PC-9 (cell line): ENCODE results near the gene P4HA2. TPM values are rescaled to one million over a fixed set of nuclear protein-coding genes. Genes with fewer than 3 reads are reported as not detected.
A peak's percentile ranks its signal among the peaks of the same experiment; 100 is the strongest.

Source experiments
- Bru-seq: library from RNA; stranded (reverse); fragments of 400-500 nt; gene quantifications from one replicate; lab custom pipeline; 2021; lab: Mats Ljungman, UMichigan
- BruChase-seq, 2 experiments: library from RNA; stranded (reverse); fragments of 400-500 nt; gene quantifications; one replicate each; lab custom pipeline; 2021; lab: Mats Ljungman, UMichigan
- BruUV-seq: library from RNA; stranded (reverse); fragments of 400-500 nt; replicated peaks from 2 replicates; lab custom pipeline; 2021; lab: Mats Ljungman, UMichigan
- CTCF ChIA-PET: fragments of 300-600 bp; sonication (Branson Sonifier 250); formaldehyde crosslinking; loops from one replicate; lab custom pipeline; 2022; ENCODE audit warnings: antibody characterized with exemption; lab: Charles Lee
- POLR2A ChIA-PET: fragments of 300-600 bp; sonication (Branson Sonifier 250); formaldehyde crosslinking; loops from one replicate; lab custom pipeline; 2022; ENCODE audit warnings: antibody characterized with exemption; ENCODE audit not compliant: unreplicated experiment; lab: Charles Lee
- DNase-seq, 2 experiments: peaks; one replicate each; pipeline versions ENCODE4 v3.0.0 to v3.0.0-alpha.2; 2015 to 2022; ENCODE audit warnings: mixed read lengths in 1 of 2
- H2AFZ ChIP-seq: fragments of 200-600 bp; sonication (generic); 2 replicates; pipeline ENCODE4 v1.8.1; 2017; ENCODE audit warnings: antibody characterized with exemption
- H3F3A ChIP-seq: fragments of 200-600 bp; sonication (generic); 2 replicates; pipeline ENCODE4 v1.8.1; 2017; ENCODE audit warnings: antibody characterized with exemption, mild to moderate bottlenecking, low read depth; ENCODE audit not compliant: insufficient read depth
- H3K27ac ChIP-seq: fragments of 200-600 bp; sonication (generic); 2 replicates; pipeline ENCODE4 v1.6.1; 2016; ENCODE audit warnings: mixed run types
- H3K27me3 ChIP-seq: fragments of 200-600 bp; sonication (generic); 2 replicates; pipeline ENCODE4 v1.6.1; 2016; ENCODE audit warnings: low read depth, mixed run types; ENCODE audit not compliant: insufficient read depth
- H3K36me3 ChIP-seq: fragments of 200-600 bp; sonication (generic); 2 replicates; pipeline ENCODE4 v1.6.1; 2016; ENCODE audit warnings: low read depth, mixed run types
- H3K4me1 ChIP-seq: fragments of 200-600 bp; sonication (generic); replicated peaks from 2 replicates; pipeline ENCODE4 v1.6.1; 2016; ENCODE audit warnings: mixed run types; ENCODE audit not compliant: insufficient read depth
- H3K4me2 ChIP-seq: fragments of 200-600 bp; sonication (generic); 2 replicates; pipeline ENCODE4 v1.6.1; 2017; ENCODE audit warnings: mixed run types
- H3K4me3 ChIP-seq: fragments of 200-600 bp; sonication (generic); 2 replicates; pipeline ENCODE4 v1.6.1; 2016; ENCODE audit warnings: mixed run types
- H3K79me2 ChIP-seq: fragments of 200-600 bp; sonication (generic); 2 replicates; pipeline ENCODE4 v1.6.1; 2017; ENCODE audit warnings: low read depth, mixed run types
- H3K9me2 ChIP-seq: fragments of 200-600 bp; sonication (generic); 2 replicates; pipeline ENCODE4 v1.8.1; 2017; ENCODE audit warnings: mild to moderate bottlenecking; ENCODE audit not compliant: insufficient read depth
- H3K9me3 ChIP-seq: fragments of 200-600 bp; sonication (generic); 2 replicates; pipeline ENCODE4 v1.8.1; 2016; ENCODE audit warnings: low read depth; ENCODE audit not compliant: insufficient read depth
- H4K20me1 ChIP-seq: fragments of 200-600 bp; sonication (generic); 2 replicates; pipeline ENCODE4 v1.8.1; 2017; ENCODE audit not compliant: insufficient read depth
- CTCF ChIP-seq: fragments of 200-600 bp; sonication (generic); conservative IDR thresholded peaks from 2 replicates; pipeline ENCODE4 v1.6.1; 2017; ENCODE audit warnings: mixed run types, antibody characterized with exemption, mild to moderate bottlenecking, moderate library complexity
- EZH2 ChIP-seq: fragments of 200-600 bp; sonication (generic); IDR thresholded peaks from 2 replicates; pipeline ENCODE4 v1.8.0; 2017; ENCODE audit warnings: antibody characterized with exemption, low read depth
- intact Hi-C: fragments of 100-400 bp; cut with micrococcal nuclease; formaldehyde crosslinking; loops from one replicate; pipeline ENCODE4 v1.10.0; 2022; ENCODE audit not compliant: unreplicated experiment
- long read RNA-seq: library from polyadenylated mRNA; stranded (forward); transcript quantifications from one replicate; pipeline ENCODE4 v2.0.0, GENCODE V29; 2022
- total RNA-seq: library from RNA; stranded (reverse); gene quantifications from 2 replicates; pipeline ENCODE4 v1.2.3, GENCODE V29; 2021

P4HA2 gene
- total RNA-seq (21.7 and 24.0 TPM in 2 replicates), Bru-seq, nascent RNA (percentile 47 among the genes with signal in this experiment), BruChase-seq, experiment 1, labeled RNA remaining after a 2-hour chase (percentile 56 among the genes with signal in this experiment), BruChase-seq, experiment 2, labeled RNA remaining after a 6-hour chase (percentile 55 among the genes with signal in this experiment)
- long read RNA-seq, transcript P4HA2-202 (15 exons, 2,313 nt): major isoform, 8 of 31 reads
- long read RNA-seq, partial matches to known transcripts: 0 of 31 reads
- long read RNA-seq, other reads (novel, unspliced or antisense): 18 of 31 reads

DNA sequence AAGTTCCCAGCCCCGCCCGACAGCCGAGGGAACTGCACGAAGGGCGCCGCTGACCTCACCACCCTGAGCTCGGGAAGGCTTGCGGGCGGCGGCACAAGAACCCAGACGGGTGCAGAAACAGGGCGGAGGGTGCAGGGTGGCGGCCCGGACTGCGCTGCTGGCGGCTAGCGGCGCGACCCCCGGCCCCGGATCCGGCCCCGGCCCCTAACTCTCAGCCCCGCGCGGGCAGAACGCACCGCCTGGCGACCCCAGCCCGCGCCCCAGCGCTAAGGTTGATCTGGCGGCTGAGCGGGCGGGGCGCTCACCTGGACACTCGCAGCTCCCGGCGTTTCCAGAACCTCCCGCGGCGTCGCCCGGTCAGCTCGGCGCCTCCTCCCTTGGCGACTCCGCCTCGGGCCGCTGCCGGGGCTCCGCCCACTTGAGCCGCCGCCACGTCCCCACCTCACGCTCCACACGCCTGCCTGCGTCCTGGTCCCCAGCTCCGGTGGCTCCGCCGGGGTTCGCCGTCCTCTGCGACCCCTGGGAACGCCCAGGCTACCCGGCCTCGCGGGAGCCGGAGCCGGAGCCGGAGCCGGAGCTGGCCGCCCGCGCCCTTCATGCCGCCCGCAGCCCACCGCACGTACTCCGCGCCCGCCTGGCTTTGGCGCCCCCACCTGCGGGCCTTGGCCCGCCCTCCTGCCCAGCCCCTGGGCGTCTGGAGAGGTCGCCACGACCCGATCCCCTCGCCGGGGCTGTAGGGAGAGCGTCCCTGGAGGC, at the start of gene P4HA2:
TSS of gene P4HA2 (minus strand) at position 369 of the 756 bp plus-strand sequence. CDS start 9,227 bp downstream, outside the sequence.
- H3K4me3 ChIP-seq: peak within 1 kb of the TSS; percentile 78
- H3K27ac ChIP-seq: no peak within 1 kb of the TSS
- peak; percentile 65 to 85 for DNase-seq
- H3K36me3 ChIP-seq: no peaks in the 10 kb centered on the region
- H4K20me1 ChIP-seq: no peaks in the 10 kb centered on the region
- no peaks in the 10 kb centered on the region for H3K9me2 ChIP-seq
- peak within 1 kb of the TSS; percentile 85 for H2AFZ ChIP-seq
- CTCF ChIA-PET: interaction anchor here (0.6 to 0.9 kb wide), 2 partner anchors 10 to 1755 kb away, joined by 4 to 6 read pairs; no protein-coding TSS in a partner anchor
- H3K4me1 ChIP-seq: peaks cover 12% of the 10 kb centered on the region
- H3F3A ChIP-seq: no peaks in the 10 kb centered on the region
- H3K4me2 ChIP-seq: peak within 1 kb of the TSS; percentile 99
- BruUV-seq: TSS peak; percentile 79
- TF ChIP-seq CTCF: no peak; the same call in 1 of the 2 replicates
- no peaks in the 10 kb centered on the region for H3K27me3 ChIP-seq
- intact Hi-C loops: loop anchor here (1.0 kb wide), 2 partner anchors 12 to 66 kb away; no protein-coding TSS in a partner anchor
- no peaks in the 10 kb centered on the region for H3K79me2 ChIP-seq
- no peaks in the 10 kb centered on the region for H3K9me3 ChIP-seq
- POLR2A ChIA-PET: interaction anchor here (0.6 to 1.0 kb wide), 7 partner anchors 12 to 355 kb away, joined by 3 to 12 read pairs (median 5); no protein-coding TSS in a partner anchor

- no peaks in the 10 kb centered on the region for H3K9me2 ChIP-seq
- H3K36me3 ChIP-seq: no peaks in the 10 kb centered on the region
- H3K4me3 ChIP-seq: no peak overlapping the region
- H3K27me3 ChIP-seq: no peaks in the 10 kb centered on the region
- DNase-seq: no peak
- H3K4me2 ChIP-seq: no peak overlapping the region
- ChIA-PET POLR2A (no interaction called here), CTCF (no interaction called here)
- no TSS peak for BruUV-seq
- no peak overlapping the region for H3K27ac ChIP-seq
- no peaks in the 10 kb centered on the region for H3K4me1 ChIP-seq
- no peaks in the 10 kb centered on the region for H3K9me3 ChIP-seq
- H3K79me2 ChIP-seq: no peaks in the 10 kb centered on the region
- intact Hi-C loops: no loop called here
- TF ChIP-seq CTCF: no peak
- TF ChIP-seq EZH2: no peak
- H2AFZ ChIP-seq: no peak overlapping the region
- no peaks in the 10 kb centered on the region for H3F3A ChIP-seq
- H4K20me1 ChIP-seq: no peaks in the 10 kb centered on the region
These were observed 49.6 kb upstream of the P4HA2 start for GRCh38 chr5:132277256-132277655.

GRCh38 chr5:132275367-132276220, 47.9 kb upstream of the P4HA2 start:
- no peak overlapping the region for H2AFZ ChIP-seq
- no peaks in the 10 kb centered on the region for H4K20me1 ChIP-seq
- H3K4me2 ChIP-seq: no peak overlapping the region
- no peak for TF ChIP-seq EZH2
- TF ChIP-seq CTCF: no peak
- H3F3A ChIP-seq: no peaks in the 10 kb centered on the region
- H3K4me1 ChIP-seq: no peaks in the 10 kb centered on the region
- H3K36me3 ChIP-seq: no peaks in the 10 kb centered on the region
- H3K4me3 ChIP-seq: no peak overlapping the region
- intact Hi-C loops: no loop called here
- no peak for DNase-seq
- no peaks in the 10 kb centered on the region for H3K9me2 ChIP-seq
- H3K79me2 ChIP-seq: no peaks in the 10 kb centered on the region
- POLR2A ChIA-PET: interaction anchor here (0.6 kb wide), 1 partner anchor 89 kb away, joined by 9 read pairs; no protein-coding TSS in a partner anchor
- CTCF ChIA-PET: interaction anchor here (0.8 kb wide), 1 partner anchor 38 kb away, joined by 3 read pairs; no protein-coding TSS in a partner anchor
- H3K27me3 ChIP-seq: no peaks in the 10 kb centered on the region
- no peak overlapping the region for H3K27ac ChIP-seq
- BruUV-seq: no TSS peak
- no peaks in the 10 kb centered on the region for H3K9me3 ChIP-seq
